Activated T-cell treated with anti-CD3 and anti-CD28 coated beads for 24 hours (primary cell): Measurements from ENCODE around the gene ETFDH.
"Not testable (repeated sequence)": the region's sequence is repeated elsewhere in the genome, so short reads cannot be mapped to it uniquely, and the experiment has no call there.

Experiments used
- DNase-seq: peaks from one replicate; pipeline ENCODE4 v3.0.0-alpha.2; 2020; ENCODE audit warnings: low read depth

Gene ETFDH

DNA sequence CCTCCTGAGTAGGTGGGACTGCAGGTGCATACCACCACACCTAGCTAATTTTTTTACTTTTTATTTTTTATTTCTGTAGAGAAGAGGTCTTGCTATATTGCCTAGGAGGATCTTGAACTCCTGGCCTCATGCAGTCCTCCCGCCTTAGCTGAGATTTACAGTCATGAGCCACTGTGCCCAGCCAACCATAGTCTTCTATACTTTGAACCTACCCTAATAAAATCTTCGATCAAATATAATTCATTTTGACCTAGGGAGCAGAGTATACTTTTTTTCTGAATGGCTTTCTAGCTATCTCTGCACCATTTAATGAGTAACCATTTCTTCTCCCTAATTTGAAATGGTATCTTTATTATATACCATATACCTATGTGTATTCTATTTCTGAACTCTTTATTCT, 6.7 kb downstream of the ETFDH start:
- no peak for DNase-seq

GRCh38 chr4:158681629-158682028, 9.5 kb downstream of the ETFDH start:
- DNase-seq: no peak

DNA sequence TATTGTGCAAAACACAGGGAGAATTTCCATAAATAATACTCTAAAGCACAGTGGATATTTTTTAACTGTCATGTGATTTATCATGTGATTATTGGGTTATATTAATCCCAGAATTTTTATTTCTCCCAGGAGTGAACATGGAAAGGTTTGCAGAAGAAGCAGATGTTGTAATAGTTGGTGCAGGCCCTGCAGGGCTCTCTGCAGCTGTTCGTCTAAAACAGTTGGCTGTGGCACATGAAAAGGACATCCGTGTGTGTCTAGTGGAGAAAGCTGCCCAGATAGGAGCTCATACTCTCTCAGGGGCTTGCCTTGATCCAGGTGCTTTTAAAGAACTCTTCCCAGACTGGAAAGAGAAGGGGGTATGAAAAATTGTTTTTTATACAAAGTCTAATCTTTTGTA, 10.0 kb downstream of the ETFDH start:
- no peak for DNase-seq

DNA sequence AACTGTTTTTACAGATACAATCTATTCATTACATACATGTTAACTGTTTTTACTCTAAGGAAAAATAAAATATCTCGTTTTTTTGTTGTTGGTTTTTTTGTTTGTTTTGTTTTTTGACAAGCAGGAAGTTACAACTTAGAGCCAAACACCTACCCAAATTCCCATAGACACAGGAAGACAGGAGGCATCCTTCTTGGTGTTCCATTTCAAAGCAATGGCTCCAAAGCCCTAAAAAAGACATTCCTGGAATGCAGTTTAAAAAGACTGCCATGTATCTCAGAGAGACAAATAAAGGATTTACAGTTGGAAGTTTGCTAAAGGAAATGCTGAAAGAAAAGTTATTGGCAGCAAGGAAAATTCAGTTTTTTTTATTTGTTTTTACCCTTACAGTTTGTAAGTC, 16.7 kb downstream of the ETFDH start:
- DNase-seq: no peak

- no peak for DNase-seq
Measured at GRCh38 chr4:158704274-158704673, 32.2 kb downstream of the ETFDH start.

DNA sequence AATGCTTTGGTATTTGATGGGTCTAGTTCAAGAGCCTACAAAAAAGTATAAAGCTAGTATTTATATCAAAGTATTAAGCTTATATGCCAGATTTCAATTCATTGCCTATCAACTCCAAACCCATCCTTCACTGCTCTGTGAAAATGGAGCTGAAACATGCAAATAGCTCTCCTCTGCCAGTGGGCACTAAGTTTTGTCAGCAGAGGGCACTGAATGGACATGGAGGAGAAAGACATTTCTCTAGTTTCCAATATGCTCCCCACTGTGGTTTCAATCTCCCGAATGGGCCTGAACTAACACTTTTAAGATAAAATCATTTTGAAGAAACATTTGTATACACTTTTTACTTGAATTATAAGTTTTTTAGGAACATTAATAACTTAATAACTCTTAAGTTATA, 38.7 kb downstream of the ETFDH start:
- no peak for DNase-seq

- not testable (repeated sequence) for DNase-seq
Measured at GRCh38 chr4:158712622-158713021, 40.5 kb downstream of the ETFDH start.

GRCh38 chr4:158714937-158715336, 42.8 kb downstream of the ETFDH start:
- no peak for DNase-seq

DNA sequence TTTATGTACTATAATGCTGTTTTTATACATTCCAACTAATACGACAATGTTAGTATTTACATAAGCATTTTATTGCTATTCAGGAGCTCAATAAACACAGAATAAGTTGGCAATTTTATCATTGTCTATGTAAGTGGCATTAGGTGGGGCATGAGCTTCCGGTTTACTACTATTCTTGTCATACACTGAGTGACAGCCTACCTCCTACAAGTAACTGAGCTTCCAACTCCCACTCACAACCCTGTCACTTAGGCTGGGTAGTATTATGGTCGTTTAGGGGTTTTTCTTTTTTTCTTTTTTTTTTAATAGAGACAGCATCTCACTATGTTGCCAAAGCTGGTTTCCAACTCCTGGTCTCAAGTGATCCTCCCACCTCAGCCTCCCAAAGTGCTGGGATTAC, 43.7 kb downstream of the ETFDH start:
- DNase-seq: no peak

- no peak for DNase-seq
Measured at GRCh38 chr4:158721680-158722079, 49.6 kb downstream of the ETFDH start.

- DNase-seq: no peak
Measured at GRCh38 chr4:158722291-158722916, 50.3 kb downstream of the ETFDH start.

DNA sequence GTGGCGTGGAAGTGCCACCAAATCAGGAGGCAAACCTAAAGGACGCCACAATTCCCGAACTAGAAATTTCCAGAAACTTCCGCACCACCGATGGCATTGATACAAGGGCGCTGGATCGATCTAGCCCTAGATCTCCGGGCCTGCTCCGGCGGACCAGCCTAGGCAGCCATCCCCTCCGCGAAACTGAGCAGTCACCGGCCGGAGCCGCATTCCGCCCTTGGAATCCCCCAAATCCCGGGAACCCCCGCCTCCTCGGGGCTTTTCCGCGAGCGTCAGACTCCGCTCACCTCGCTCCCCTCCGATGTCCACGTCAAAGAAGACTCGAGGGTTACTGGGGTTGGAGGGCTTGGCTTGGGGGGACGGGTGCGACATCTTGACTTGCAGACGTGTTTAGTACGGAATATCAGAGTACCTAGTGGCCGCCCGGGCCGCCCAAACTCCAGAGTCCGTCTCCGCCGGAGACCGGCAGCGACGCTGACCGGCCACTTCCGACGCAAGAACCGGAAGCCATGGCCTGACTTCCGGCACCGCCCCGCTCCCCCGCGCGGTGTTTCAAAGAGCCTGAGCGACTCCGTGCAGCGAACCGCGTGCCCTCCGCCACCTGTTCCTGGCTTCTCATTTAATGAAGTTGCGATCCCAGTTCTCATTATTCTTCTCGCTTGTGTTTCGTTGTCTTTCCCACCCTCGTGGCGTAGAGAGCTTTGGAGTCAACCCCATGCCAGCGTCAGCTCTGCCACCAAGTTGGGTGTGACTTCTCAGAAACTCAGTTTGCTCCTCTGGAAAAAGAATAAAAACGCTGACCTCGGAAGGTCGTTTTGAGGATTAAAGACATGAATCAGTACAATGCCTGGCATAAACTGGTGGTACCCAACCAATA, 51.1 kb downstream of the ETFDH start, which contains the start of gene PPID:
TSS of gene PPID (minus strand) at position 480 of the 877 bp plus-strand sequence. CDS start at position 372, 108 bp downstream.
- DNase-seq: peak; percentile 81

GRCh38 chr4:158724637-158725036, 52.5 kb downstream of the ETFDH start:
- DNase-seq: no peak

DNA sequence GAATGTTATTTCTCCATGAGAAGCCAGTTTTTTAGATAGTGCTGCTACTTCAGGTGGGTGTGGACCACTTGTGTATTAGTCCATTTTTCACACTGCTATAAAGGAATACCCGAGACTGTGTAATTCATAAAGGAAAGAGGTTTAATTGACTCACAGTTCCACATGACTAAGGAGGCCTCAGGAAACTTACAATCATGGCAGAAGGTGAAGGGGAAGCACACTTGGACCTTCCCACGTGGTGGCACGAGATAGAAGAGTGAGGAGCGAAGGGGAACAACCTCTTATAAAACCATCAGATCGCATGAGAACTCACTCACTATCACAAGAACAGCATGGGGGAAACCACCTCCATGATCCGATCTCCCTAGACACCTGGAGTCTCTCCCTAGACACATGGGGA, 54.5 kb downstream of the ETFDH start:
- no peak for DNase-seq

- no peak for DNase-seq
Measured at GRCh38 chr4:158728236-158728635, 56.1 kb downstream of the ETFDH start.

DNA sequence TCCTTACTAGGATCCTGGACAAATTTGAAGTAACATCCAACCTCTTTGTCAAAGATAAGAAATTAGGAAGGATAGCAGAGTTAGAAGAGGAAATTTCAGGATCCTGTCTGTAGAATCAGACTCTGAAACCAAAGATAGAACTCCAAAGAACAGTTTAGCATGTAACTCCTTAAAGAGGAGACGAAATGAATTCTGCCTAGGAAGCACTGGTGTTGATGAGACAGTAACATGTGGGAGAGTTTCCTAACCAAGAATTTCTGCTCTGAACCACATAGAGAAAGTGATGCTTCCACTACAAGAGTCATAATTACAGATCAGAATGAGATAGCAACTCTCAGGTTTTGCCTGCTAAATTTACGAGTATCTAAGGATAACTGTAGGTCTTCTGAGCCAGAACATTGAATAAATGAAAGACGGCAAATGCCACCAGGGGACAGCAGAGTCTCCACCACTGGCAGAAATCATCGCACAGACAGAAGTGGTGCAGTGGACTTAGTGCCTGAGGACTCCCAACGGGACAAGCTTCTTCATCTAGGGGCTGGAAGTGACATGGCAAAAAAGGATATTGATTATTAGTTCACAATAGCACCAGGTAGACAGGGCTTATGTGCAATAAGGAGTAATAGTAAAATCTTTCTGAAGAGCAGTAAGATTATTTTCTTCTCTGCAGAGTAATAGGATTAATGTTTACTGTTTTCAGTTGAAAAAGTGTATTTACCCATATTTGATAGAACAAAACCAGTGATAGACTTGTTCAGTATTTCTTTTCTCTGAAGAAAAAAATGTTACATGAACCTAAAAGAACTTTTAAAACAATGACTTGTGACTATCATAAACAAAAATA, 57.8 kb downstream of the ETFDH start:
- peak; percentile 25 for DNase-seq

- DNase-seq: no peak
Measured at GRCh38 chr4:158738866-158739265, 66.8 kb downstream of the ETFDH start.

DNA sequence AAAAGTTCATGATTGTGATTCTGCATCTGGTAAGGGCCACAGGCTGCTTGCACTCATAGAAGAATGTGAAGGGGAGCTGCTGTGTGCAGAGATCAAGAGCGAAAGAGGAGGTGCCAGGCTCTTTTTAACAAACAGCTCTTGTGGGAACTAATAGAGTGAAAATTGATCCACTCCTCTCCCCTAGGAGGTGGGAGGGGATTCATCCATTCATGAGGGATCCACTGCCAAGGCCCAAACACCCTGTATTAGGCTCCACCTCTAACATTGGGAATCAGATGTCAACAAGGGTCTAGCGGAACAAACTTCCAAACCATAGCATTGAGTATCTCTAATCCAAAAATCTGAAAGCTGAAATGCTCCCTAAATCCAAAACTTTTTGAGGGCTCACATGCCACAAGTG, 67.5 kb downstream of the ETFDH start:
- DNase-seq: no peak

GRCh38 chr4:158741326-158742021, 69.4 kb downstream of the ETFDH start:
- no peak for DNase-seq

DNA sequence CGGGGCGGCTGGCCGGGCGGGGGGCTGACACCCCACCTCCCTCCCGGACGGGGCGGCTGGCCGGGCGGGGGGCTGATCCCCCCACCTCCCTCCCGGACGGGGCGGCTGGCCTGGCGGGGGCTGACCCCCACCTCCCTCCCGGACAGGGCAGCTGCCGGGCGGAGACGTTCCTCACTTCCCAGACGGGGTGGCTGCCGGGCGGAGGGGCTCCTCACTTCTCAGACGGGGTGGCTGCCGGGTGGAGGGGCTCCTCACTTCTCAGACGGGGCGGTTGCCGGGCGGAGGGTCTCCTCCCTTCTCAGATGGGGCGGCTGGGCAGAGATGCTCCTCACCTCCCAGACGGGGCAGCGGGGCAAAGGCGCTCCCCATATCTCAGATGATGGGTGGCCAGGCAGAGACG, 74.4 kb downstream of the ETFDH start:
- DNase-seq: not testable (repeated sequence)

- DNase-seq: no peak
Measured at GRCh38 chr4:158750379-158750778, 78.3 kb downstream of the ETFDH start.
